ENCODE results near the gene NDC80.

NDC80 gene

GRCh38 chr18:2564373-2564772, 7.0 kb upstream of the NDC80 start:
- H3K4me3 ChIP-seq (ENCODE audit: low read length in 2 of 2), result no peak overlapping the region
- no peaks in the 10 kb centered on the region for H3K27me3 ChIP-seq (ENCODE audit: control insufficient read depth in 3 of 3, insufficient read depth in 3 of 3, low read depth in 1 of 3, low read length in 3 of 3)
- no CpG with 5 or more reads among the region's 1 CpG for WGBS, 2 donors (ENCODE audit: extremely low coverage in 2 of 2, insufficient read length in 2 of 2, insufficient replicate concordance in 1 of 2)
- no peak overlapping the region for H2AK5ac ChIP-seq (ENCODE audit: low read depth, low read length)
- no peak overlapping the region for H3K4ac ChIP-seq (ENCODE audit: low read length)
- H2BK120ac ChIP-seq (ENCODE audit: low read depth, low read length), result no peak overlapping the region
- no peak overlapping the region for H3K27ac ChIP-seq (replicated peaks; ENCODE audit: low read length)
- H3K14ac ChIP-seq (ENCODE audit: low read length), result no peak overlapping the region
- H3K4me2 ChIP-seq (ENCODE audit: insufficient read depth, low read length, poor library complexity, severe bottlenecking), result no peak overlapping the region
- no peak overlapping the region for H2BK15ac ChIP-seq (ENCODE audit: low read length)
- peaks cover 3% of the 10 kb centered on the region for H3K79me1 ChIP-seq (ENCODE audit: low read depth, low read length)
- no peak overlapping the region for H2AFZ ChIP-seq (ENCODE audit: low read length)
- H3K9ac ChIP-seq (ENCODE audit: low read depth, low read length, poor library complexity), result no peak overlapping the region
- H2BK5ac ChIP-seq (ENCODE audit: low read length), result no peak overlapping the region
- no peaks in the 10 kb centered on the region for H3K4me1 ChIP-seq (ENCODE audit: control insufficient read depth in 2 of 2, insufficient read depth in 1 of 2, low read depth in 1 of 2, low read length in 2 of 2)
- no peak overlapping the region for H4K91ac ChIP-seq (ENCODE audit: low read depth, low read length, poor library complexity)
- H2BK12ac ChIP-seq (ENCODE audit: low read length), result no peak overlapping the region
- no peak for DNase-seq (ENCODE audit: low spot score)
- H3K18ac ChIP-seq (ENCODE audit: low read length), result no peak overlapping the region
- no peaks in the 10 kb centered on the region for H3K9me3 ChIP-seq (replicated peaks in 1 of 2; ENCODE audit: control insufficient read depth in 2 of 2, insufficient read depth in 1 of 2, low read depth in 1 of 2, low read length in 2 of 2)
- H3K23ac ChIP-seq (ENCODE audit: low read depth, low read length, poor library complexity), result no peak overlapping the region
- H4K8ac ChIP-seq (ENCODE audit: low read depth, low read length), result no peak overlapping the region
- H3K36me3 ChIP-seq (replicated peaks in 1 of 2; ENCODE audit: control insufficient read depth in 2 of 2, insufficient read depth in 2 of 2, low read length in 2 of 2), result peaks cover 2 to 55% of the 10 kb centered on the region in 2 donors

- no peak overlapping the region for H3K4ac ChIP-seq (ENCODE audit: low read length)
- no CpG with 5 or more reads among the region's 6 CpGs for WGBS, 2 donors (ENCODE audit: extremely low coverage in 2 of 2, insufficient read length in 2 of 2, insufficient replicate concordance in 1 of 2)
- peaks cover 6% of the 10 kb centered on the region for H3K79me1 ChIP-seq (ENCODE audit: low read depth, low read length)
- no peak overlapping the region for H4K91ac ChIP-seq (ENCODE audit: low read depth, low read length, poor library complexity)
- no peaks in the 10 kb centered on the region for H3K9me3 ChIP-seq (replicated peaks in 1 of 2; ENCODE audit: control insufficient read depth in 2 of 2, insufficient read depth in 1 of 2, low read depth in 1 of 2, low read length in 2 of 2)
- peaks cover 2 to 38% of the 10 kb centered on the region in 2 donors for H3K36me3 ChIP-seq (replicated peaks in 1 of 2; ENCODE audit: control insufficient read depth in 2 of 2, insufficient read depth in 2 of 2, low read length in 2 of 2)
- no peak overlapping the region for H2BK5ac ChIP-seq (ENCODE audit: low read length)
- H2AFZ ChIP-seq (ENCODE audit: low read length), result no peak overlapping the region
- no peak overlapping the region for H3K23ac ChIP-seq (ENCODE audit: low read depth, low read length, poor library complexity)
- peaks cover 3 to 7% of the 10 kb centered on the region in 2 donors for H3K4me1 ChIP-seq (ENCODE audit: control insufficient read depth in 2 of 2, insufficient read depth in 1 of 2, low read depth in 1 of 2, low read length in 2 of 2)
- no peak overlapping the region for H3K14ac ChIP-seq (ENCODE audit: low read length)
- H3K27me3 ChIP-seq (ENCODE audit: control insufficient read depth in 3 of 3, insufficient read depth in 3 of 3, low read depth in 1 of 3, low read length in 3 of 3), result no peaks in the 10 kb centered on the region
- no peak overlapping the region for H4K8ac ChIP-seq (ENCODE audit: low read depth, low read length)
- no peak overlapping the region for H2BK120ac ChIP-seq (ENCODE audit: low read depth, low read length)
- no peak overlapping the region for H2BK12ac ChIP-seq (ENCODE audit: low read length)
- H3K18ac ChIP-seq (ENCODE audit: low read length), result no peak overlapping the region
- H2BK15ac ChIP-seq (ENCODE audit: low read length), result no peak overlapping the region
- DNase-seq (ENCODE audit: low spot score), result no peak
- no peak overlapping the region for H2AK5ac ChIP-seq (ENCODE audit: low read depth, low read length)
- H3K9ac ChIP-seq (ENCODE audit: low read depth, low read length, poor library complexity), result no peak overlapping the region
- H3K4me3 ChIP-seq (ENCODE audit: low read length in 2 of 2), result no peak overlapping the region
- H3K27ac ChIP-seq (replicated peaks; ENCODE audit: low read length), result no peak overlapping the region
- H3K4me2 ChIP-seq (ENCODE audit: insufficient read depth, low read length, poor library complexity, severe bottlenecking), result no peak overlapping the region
These were observed 3.2 kb upstream of the NDC80 start for GRCh38 chr18:2568129-2568528.

- Histone ChIP-seq H3K14ac (ENCODE audit: low read length) (no peak overlapping the region), H3K9ac (ENCODE audit: low read depth, low read length, poor library complexity) (no peak overlapping the region), H4K91ac (ENCODE audit: low read depth, low read length, poor library complexity) (no peak overlapping the region), H2BK15ac (ENCODE audit: low read length) (no peak overlapping the region), H3K4me3 (ENCODE audit: low read length in 2 of 2) (no peak overlapping the region), H4K8ac (ENCODE audit: low read depth, low read length) (no peak overlapping the region), H3K27ac (replicated peaks; ENCODE audit: low read length) (no peak overlapping the region), H3K27me3 (ENCODE audit: control insufficient read depth in 3 of 3, insufficient read depth in 3 of 3, low read depth in 1 of 3, low read length in 3 of 3) (no peaks in the 10 kb centered on the region), H3K79me1 (ENCODE audit: low read depth, low read length) (peaks cover 6% of the 10 kb centered on the region), H3K4ac (ENCODE audit: low read length) (no peak overlapping the region), H2AK5ac (ENCODE audit: low read depth, low read length) (no peak overlapping the region), H3K36me3 (replicated peaks in 1 of 2; ENCODE audit: control insufficient read depth in 2 of 2, insufficient read depth in 2 of 2, low read length in 2 of 2) (peaks cover 2 to 38% of the 10 kb centered on the region in 2 donors), H2AFZ (ENCODE audit: low read length) (no peak overlapping the region), H2BK5ac (ENCODE audit: low read length) (no peak overlapping the region), H3K4me2 (ENCODE audit: insufficient read depth, low read length, poor library complexity, severe bottlenecking) (no peak overlapping the region), H2BK12ac (ENCODE audit: low read length) (no peak overlapping the region), H3K23ac (ENCODE audit: low read depth, low read length, poor library complexity) (no peak overlapping the region), H3K18ac (ENCODE audit: low read length) (no peak overlapping the region), H3K9me3 (replicated peaks in 1 of 2; ENCODE audit: control insufficient read depth in 2 of 2, insufficient read depth in 1 of 2, low read depth in 1 of 2, low read length in 2 of 2) (no peaks in the 10 kb centered on the region), H3K4me1 (ENCODE audit: control insufficient read depth in 2 of 2, insufficient read depth in 1 of 2, low read depth in 1 of 2, low read length in 2 of 2) (peaks cover 3 to 7% of the 10 kb centered on the region in 2 donors), H2BK120ac (ENCODE audit: low read depth, low read length) (no peak overlapping the region)
- no CpG with 5 or more reads among the region's 3 CpGs for WGBS, 2 donors (ENCODE audit: extremely low coverage in 2 of 2, insufficient read length in 2 of 2, insufficient replicate concordance in 1 of 2)
- no peak for DNase-seq (ENCODE audit: low spot score)
These were observed 2.8 kb upstream of the NDC80 start for GRCh38 chr18:2568605-2569004.

- H2AK5ac ChIP-seq (ENCODE audit: low read depth, low read length), result no peak overlapping the region
- no peak overlapping the region for H3K4me2 ChIP-seq (ENCODE audit: insufficient read depth, low read length, poor library complexity, severe bottlenecking)
- no peaks in the 10 kb centered on the region for H3K9me3 ChIP-seq (replicated peaks in 1 of 2; ENCODE audit: control insufficient read depth in 2 of 2, insufficient read depth in 1 of 2, low read depth in 1 of 2, low read length in 2 of 2)
- H3K4ac ChIP-seq (ENCODE audit: low read length), result no peak overlapping the region
- H2AFZ ChIP-seq (ENCODE audit: low read length), result peak overlapping the region; percentile 97
- no peak overlapping the region for H4K8ac ChIP-seq (ENCODE audit: low read depth, low read length)
- H3K4me1 ChIP-seq (ENCODE audit: control insufficient read depth in 2 of 2, insufficient read depth in 1 of 2, low read depth in 1 of 2, low read length in 2 of 2), result peaks cover 3 to 7% of the 10 kb centered on the region in 2 donors
- no peaks in the 10 kb centered on the region for H3K27me3 ChIP-seq (ENCODE audit: control insufficient read depth in 3 of 3, insufficient read depth in 3 of 3, low read depth in 1 of 3, low read length in 3 of 3)
- no peak overlapping the region for H3K14ac ChIP-seq (ENCODE audit: low read length)
- H2BK15ac ChIP-seq (ENCODE audit: low read length), result peak overlapping the region; percentile 14
- no peak overlapping the region for H3K18ac ChIP-seq (ENCODE audit: low read length)
- no peak overlapping the region for H4K91ac ChIP-seq (ENCODE audit: low read depth, low read length, poor library complexity)
- H2BK5ac ChIP-seq (ENCODE audit: low read length), result no peak overlapping the region
- peaks cover 2 to 39% of the 10 kb centered on the region in 2 donors for H3K36me3 ChIP-seq (replicated peaks in 1 of 2; ENCODE audit: control insufficient read depth in 2 of 2, insufficient read depth in 2 of 2, low read length in 2 of 2)
- H3K4me3 ChIP-seq (ENCODE audit: low read length in 2 of 2), result peak overlapping the region in 1 of 2 donors; percentile 92
- WGBS, 2 donors (ENCODE audit: extremely low coverage in 2 of 2, insufficient read length in 2 of 2, insufficient replicate concordance in 1 of 2), result no CpG with 5 or more reads among the region's 10 CpGs
- H3K9ac ChIP-seq (ENCODE audit: low read depth, low read length, poor library complexity), result no peak overlapping the region
- peaks cover 6% of the 10 kb centered on the region for H3K79me1 ChIP-seq (ENCODE audit: low read depth, low read length)
- no peak overlapping the region for H3K23ac ChIP-seq (ENCODE audit: low read depth, low read length, poor library complexity)
- no peak for DNase-seq (ENCODE audit: low spot score)
- H2BK120ac ChIP-seq (ENCODE audit: low read depth, low read length), result no peak overlapping the region
- H2BK12ac ChIP-seq (ENCODE audit: low read length), result no peak overlapping the region
- no peak overlapping the region for H3K27ac ChIP-seq (replicated peaks; ENCODE audit: low read length)
These were observed 1.8 kb upstream of the NDC80 start for GRCh38 chr18:2569338-2570207.
